SK-N-SH (cell line): ENCODE results near the gene RASA3. TPM values are rescaled to one million over a fixed set of nuclear protein-coding genes. Genes with fewer than 3 reads are reported as not detected.

Source experiments
- CTCF ChIA-PET: fragments of 300-600, 350-600 bp; formaldehyde crosslinking; extraction: SDS; loops from one replicate; lab custom pipeline; 2021; lab: Yijun Ruan, JAX
- POLR2A ChIA-PET: fragments of 350-600 bp; sonication (Branson Sonifier 250); formaldehyde crosslinking; extraction: SDS; loops from one replicate; lab custom pipeline; 2020; ENCODE audit warnings: antibody characterized with exemption, inconsistent platforms; lab: Yijun Ruan, JAX
- DNase-seq: peaks from one replicate; pipeline ENCODE4 v3.0.0; 2012
- H2AFZ ChIP-seq: fragments of 200-600 bp; sonication (generic); 2 replicates; pipeline ENCODE4 v1.8.1; 2016; ENCODE audit warnings: antibody characterized with exemption, mild to moderate bottlenecking, low read depth
- H3F3A ChIP-seq: fragments of 200-600 bp; sonication (generic); replicated peaks from 2 replicates; pipeline ENCODE3; 2016; ENCODE audit warnings: antibody characterized with exemption, mild to moderate bottlenecking; ENCODE audit not compliant: insufficient read depth
- H3K27ac ChIP-seq, 2 experiments: fragments of 200-500 bp in 1 of 2; fragments of 200-600 bp in 1 of 2; sonication (Bioruptor generic) in 1 of 2; sonication (generic), shearing (Covaris generic) in 1 of 2; 2 replicates each; pipeline versions ENCODE4 v1.5.1 to v1.6.1; 2014 to 2016; ENCODE audit warnings: low read depth in 2 of 2, inconsistent platforms in 1 of 2, low read length in 1 of 2, mild to moderate bottlenecking in 1 of 2, mixed read lengths in 1 of 2
- H3K27me3 ChIP-seq: fragments of 200-600 bp; sonication (generic), shearing (Covaris generic); 2 replicates; pipeline ENCODE4 v1.6.1; 2016; ENCODE audit warnings: mixed run types; ENCODE audit not compliant: insufficient read depth
- H3K36me3 ChIP-seq, 2 experiments: fragments of 200-500 bp in 1 of 2; fragments of 200-600 bp in 1 of 2; sonication (Bioruptor generic) in 1 of 2; sonication (generic) in 1 of 2; replicated peaks in 1 of 2; 2 replicates each; pipeline versions ENCODE3 to v1.5.1; 2014 to 2016; ENCODE audit warnings: low read length in 1 of 2, mild to moderate bottlenecking in 1 of 2; ENCODE audit not compliant: insufficient read depth in 2 of 2, control insufficient read depth in 1 of 2
- H3K4me1 ChIP-seq, 2 experiments: fragments of 200-500 bp in 1 of 2; fragments of 200-600 bp in 1 of 2; sonication (Bioruptor generic) in 1 of 2; sonication (generic), shearing (Covaris generic) in 1 of 2; 2 replicates each; pipeline versions ENCODE4 v1.5.1 to v1.6.1; 2014 to 2016; ENCODE audit warnings: low read depth in 1 of 2, low read length in 1 of 2, mixed run types in 1 of 2; ENCODE audit not compliant: insufficient read depth in 2 of 2, control insufficient read depth in 1 of 2
- H3K4me2 ChIP-seq: fragments of 200-600 bp; sonication (generic), shearing (Covaris generic); 2 replicates; pipeline ENCODE4 v1.6.1; 2017; ENCODE audit warnings: mixed run types
- H3K4me3 ChIP-seq, 2 experiments: fragments of 200-500 bp in 1 of 2; fragments of 200-600 bp in 1 of 2; sonication (Bioruptor generic) in 1 of 2; sonication (generic), shearing (Covaris generic) in 1 of 2; 2 replicates each; pipeline versions ENCODE4 v1.5.1 to v1.8.1; 2014 to 2016; ENCODE audit warnings: low read depth in 2 of 2, inconsistent platforms in 1 of 2, low read length in 1 of 2, mild to moderate bottlenecking in 1 of 2, mixed read lengths in 1 of 2, moderate library complexity in 1 of 2
- H3K79me2 ChIP-seq: fragments of 200-600 bp; sonication (generic); 2 replicates; pipeline ENCODE4 v1.8.1; 2017; ENCODE audit warnings: mild to moderate bottlenecking; ENCODE audit not compliant: insufficient read depth
- H3K9ac ChIP-seq: fragments of 200-600 bp; sonication (generic); 2 replicates; pipeline ENCODE4 v1.6.1; 2017; ENCODE audit warnings: mixed run types
- H3K9me2 ChIP-seq: fragments of 200-600 bp; sonication (generic); 2 replicates; pipeline ENCODE4 v1.6.1; 2017; ENCODE audit warnings: mixed run types
- H3K9me3 ChIP-seq: fragments of 200-600 bp; sonication (generic); 2 replicates; pipeline ENCODE4 v1.6.1; 2017; ENCODE audit warnings: mixed run types, mild to moderate bottlenecking, moderate library complexity
- H4K20me1 ChIP-seq: fragments of 200-600 bp; sonication (generic); 2 replicates; pipeline ENCODE4 v1.6.1; 2017; ENCODE audit warnings: mild to moderate bottlenecking, mixed run types; ENCODE audit not compliant: insufficient read depth
- CHD2 ChIP-seq: fragments of 150-350 bp; IDR thresholded peaks from 2 replicates; pipeline ENCODE4 v1.6.1; 2018; ENCODE audit warnings: low read length; ENCODE audit not compliant: partially characterized antibody
- CTCF ChIP-seq: fragments of 200-600 bp; sonication (generic); IDR thresholded peaks from 2 replicates; pipeline ENCODE4 v1.6.1; 2017; ENCODE audit warnings: antibody characterized with exemption, mild to moderate bottlenecking, moderate library complexity
- ELF1 ChIP-seq: IDR thresholded peaks from 2 replicates; pipeline ENCODE4 v1.4.0; 2012
- EP300 ChIP-seq, 2 experiments: IDR thresholded peaks; 2 replicates each; pipeline versions ENCODE4 v1.4.0 to v1.6.1; 2012; ENCODE audit warnings: borderline replicate concordance in 1 of 2, low read depth in 1 of 2, low read length in 1 of 2
- EZH2phosphoT487 ChIP-seq: fragments of 200-600 bp; sonication (generic); IDR thresholded peaks from 2 replicates; pipeline ENCODE4 v1.6.1; 2017; ENCODE audit warnings: low read depth, mixed run types, mild to moderate bottlenecking, antibody characterized with exemption, moderate library complexity, borderline replicate concordance
- FOSL2 ChIP-seq: IDR thresholded peaks from 2 replicates; pipeline ENCODE4 v1.4.0; 2012; ENCODE audit warnings: low read depth, mild to moderate bottlenecking, moderate library complexity, borderline replicate concordance
- FOXJ3 ChIP-seq: sonication (generic); formaldehyde crosslinking; IDR thresholded peaks from 2 replicates; pipeline ENCODE4 v1.5.1; 2020; ENCODE audit warnings: mild to moderate bottlenecking, missing genetic modification reagents
- FOXM1 ChIP-seq: IDR thresholded peaks from 2 replicates; pipeline ENCODE4 v1.4.0; 2012; ENCODE audit warnings: low read depth, mild to moderate bottlenecking
- GATA2 ChIP-seq: sonication (generic); formaldehyde crosslinking; IDR thresholded peaks from 2 replicates; pipeline ENCODE4 v1.5.0; 2020; ENCODE audit warnings: mild to moderate bottlenecking, missing genetic modification reagents
- JUND ChIP-seq: IDR thresholded peaks from 2 replicates; pipeline ENCODE4 v1.4.0; 2012
- MEF2A ChIP-seq: IDR thresholded peaks from 2 replicates; pipeline ENCODE4 v1.4.0; 2012; ENCODE audit warnings: low read depth, borderline replicate concordance
- NFIC ChIP-seq: IDR thresholded peaks from 2 replicates; pipeline ENCODE4 v1.4.0; 2012; ENCODE audit warnings: borderline replicate concordance
- POLR2AphosphoS5 ChIP-seq: IDR thresholded peaks from 2 replicates; pipeline ENCODE4 v1.6.1; 2012; ENCODE audit warnings: low read depth, low read length
- RAD21 ChIP-seq: IDR thresholded peaks from 2 replicates; pipeline ENCODE4 v1.6.1; 2012; ENCODE audit warnings: mild to moderate bottlenecking, low read length
- RCOR1 ChIP-seq: fragments of 150-350 bp; IDR thresholded peaks from 2 replicates; pipeline ENCODE4 v1.6.1; 2017; ENCODE audit warnings: antibody characterized with exemption, low read length
- SIN3A ChIP-seq: IDR thresholded peaks from 2 replicates; pipeline ENCODE4 v1.6.1; 2012; ENCODE audit warnings: low read depth, mild to moderate bottlenecking, low read length, moderate library complexity, borderline replicate concordance
- TCF12 ChIP-seq: IDR thresholded peaks from 2 replicates; pipeline ENCODE4 v1.4.0; 2012
- TEAD4 ChIP-seq: IDR thresholded peaks from 2 replicates; pipeline ENCODE4 v1.4.0; 2012; ENCODE audit warnings: mild to moderate bottlenecking, borderline replicate concordance; ENCODE audit not compliant: insufficient read depth
- ZBTB33 ChIP-seq: IDR thresholded peaks from 2 replicates; pipeline ENCODE4 v1.4.0; 2012; ENCODE audit warnings: low read depth, borderline replicate concordance
- WGBS: methylation state at CpG from one replicate; pipeline ENCODE4 v1.1.6; 2017; ENCODE audit warnings: low lambda C conversion rate; 5-methylcytosine and 5-hydroxymethylcytosine counted together
- polyA plus RNA-seq, 3 experiments: library from polyadenylated mRNA; depleted of rRNA; stranded (reverse); fragments of >200 nt; gene quantifications; 2 replicates each; pipeline ENCODE4 v1.2.3, GENCODE V29; 2012

RASA3 gene
- polyA plus RNA-seq, 1 of the 3 experiments (the other 2 are of a cell fraction), result 25.1 TPM

- CTCF ChIA-PET, result no interaction called here
Observed at GRCh38 chr13:113980489-113981064, 151.8 kb downstream of the RASA3 start.

More at GRCh38 chr13:113980489-113981064, 151.8 kb downstream of the RASA3 start:
- Histone ChIP-seq H3K9ac (no peak overlapping the region), H3K4me3 (no peak overlapping the region), H3K27ac (no peak overlapping the region), H4K20me1 (no peaks in the 10 kb centered on the region), H3K4me1 (peaks cover 0 to 6% of the 10 kb centered on the region in 2 experiments; a peak in 3 of 4 replicates), H3K4me2 (no peak overlapping the region), H3K27me3 (no peaks in the 10 kb centered on the region), H2AFZ (no peak overlapping the region), H3K9me3 (no peaks in the 10 kb centered on the region), H3K36me3 (peaks cover 11 to 38% of the 10 kb centered on the region in 2 experiments), H3F3A (peaks cover 8% of the 10 kb centered on the region), H3K9me2 (no peaks in the 10 kb centered on the region), H3K79me2 (no peaks in the 10 kb centered on the region; the same call in 1 of the 2 replicates)
- POLR2A ChIA-PET, result no interaction called here
- 93% methylated on average over 12 of the region's 12 CpGs for WGBS
- no peak for TF ChIP-seq EZH2phosphoT487
- no peak for TF ChIP-seq GATA2
- TF ChIP-seq FOSL2, result no peak
- no peak for TF ChIP-seq SIN3A
- TF ChIP-seq JUND, result no peak
- TF ChIP-seq ELF1, result no peak
- no peak for TF ChIP-seq RAD21
- TF ChIP-seq RCOR1, result no peak
- no peak for TF ChIP-seq CTCF
- no peak for TF ChIP-seq CHD2
- no peak for TF ChIP-seq ZBTB33
- TF ChIP-seq EP300 (IDR thresholded peaks at IDR 0.05; ENCODE audit: borderline replicate concordance in 1 of 2, low read depth in 1 of 2, low read length in 1 of 2), result no peak
- TF ChIP-seq FOXJ3 (CRISPR knock-in tag), result no peak
- TF ChIP-seq TCF12, result no peak
- TF ChIP-seq NFIC, result no peak
- no peak for TF ChIP-seq TEAD4
- TF ChIP-seq MEF2A, result no peak
- TF ChIP-seq POLR2AphosphoS5, result no peak
- no peak for TF ChIP-seq FOXM1
- no peak for DNase-seq
